ENCODE measurements around the gene FRAT2. TPM values are rescaled to one million over a fixed set of nuclear protein-coding genes. Genes with fewer than 3 reads are reported as not detected.

Gene FRAT2
- total RNA-seq, 2 donors from 2014 or later: 43.0 to 45.3 TPM

DNA sequence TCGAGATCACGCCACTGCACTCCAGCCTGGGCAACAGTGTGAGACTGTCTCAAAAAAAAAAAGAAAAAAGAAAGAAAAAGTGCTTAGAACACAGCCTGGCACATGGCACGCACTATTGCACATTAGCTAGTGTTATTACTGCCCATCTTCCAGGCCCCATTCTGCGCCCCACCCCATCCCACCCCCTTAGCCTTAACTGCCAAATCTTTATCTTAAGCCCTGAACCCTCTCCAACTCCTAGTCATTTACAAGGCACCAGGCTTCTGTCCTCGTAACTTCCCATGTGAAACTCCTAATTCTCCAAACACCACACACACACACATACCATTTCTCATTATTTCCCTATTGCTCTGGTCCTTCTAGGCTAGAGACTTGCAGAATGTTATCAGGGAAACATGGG is 4.8 kb downstream of the FRAT2 start:
- peak overlapping the region in 1 of 2 donors; percentile 20 for H3K27ac ChIP-seq
- intact Hi-C loops (cut with DNase I): loop anchor here (5.0 kb wide), 1 partner anchor 37 kb away; the partner anchor contains the start of gene ARHGAP19
- H3K4me3 ChIP-seq: no peak overlapping the region
- no peaks in the 10 kb centered on the region for H3K36me3 ChIP-seq
- peaks cover 14% of the 10 kb centered on the region for H3K4me1 ChIP-seq (replicated peaks)
- WGBS: 71% methylated on average over 5 of the region's 5 CpGs
- no peak for TF ChIP-seq POLR2A (IDR thresholded peaks at IDR 0.05)
- TF ChIP-seq POLR2AphosphoS5 (IDR thresholded peaks at IDR 0.05): no peak
- TF ChIP-seq, protein P1, sequence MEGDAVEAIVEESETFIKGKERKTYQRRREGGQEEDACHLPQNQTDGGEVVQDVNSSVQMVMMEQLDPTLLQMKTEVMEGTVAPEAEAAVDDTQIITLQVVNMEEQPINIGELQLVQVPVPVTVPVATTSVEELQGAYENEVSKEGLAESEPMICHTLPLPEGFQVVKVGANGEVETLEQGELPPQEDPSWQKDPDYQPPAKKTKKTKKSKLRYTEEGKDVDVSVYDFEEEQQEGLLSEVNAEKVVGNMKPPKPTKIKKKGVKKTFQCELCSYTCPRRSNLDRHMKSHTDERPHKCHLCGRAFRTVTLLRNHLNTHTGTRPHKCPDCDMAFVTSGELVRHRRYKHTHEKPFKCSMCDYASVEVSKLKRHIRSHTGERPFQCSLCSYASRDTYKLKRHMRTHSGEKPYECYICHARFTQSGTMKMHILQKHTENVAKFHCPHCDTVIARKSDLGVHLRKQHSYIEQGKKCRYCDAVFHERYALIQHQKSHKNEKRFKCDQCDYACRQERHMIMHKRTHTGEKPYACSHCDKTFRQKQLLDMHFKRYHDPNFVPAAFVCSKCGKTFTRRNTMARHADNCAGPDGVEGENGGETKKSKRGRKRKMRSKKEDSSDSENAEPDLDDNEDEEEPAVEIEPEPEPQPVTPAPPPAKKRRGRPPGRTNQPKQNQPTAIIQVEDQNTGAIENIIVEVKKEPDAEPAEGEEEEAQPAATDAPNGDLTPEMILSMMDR (IDR thresholded peaks at IDR 0.05): no peak
- DNase-seq (ENCODE audit: low spot score): no peak
- no peaks in the 10 kb centered on the region for H3K27me3 ChIP-seq (replicated peaks; ENCODE audit: insufficient read depth)
- no peaks in the 10 kb centered on the region for H3K9me3 ChIP-seq

- H3K4me1 ChIP-seq (replicated peaks): peaks cover 14% of the 10 kb centered on the region
- no peak for DNase-seq (ENCODE audit: low spot score)
- peak overlapping the region; percentile 23 to 65 for H3K27ac ChIP-seq
- H3K36me3 ChIP-seq: no peaks in the 10 kb centered on the region
- 85% methylated on average over 3 of the region's 3 CpGs for WGBS
- TF ChIP-seq POLR2AphosphoS5 (IDR thresholded peaks at IDR 0.05) (no peak), POLR2A (IDR thresholded peaks at IDR 0.05) (no peak)
- TF ChIP-seq, protein P1 (IDR thresholded peaks at IDR 0.05): no peak
- intact Hi-C loops (cut with DNase I): no loop called here
- no peaks in the 10 kb centered on the region for H3K27me3 ChIP-seq (replicated peaks; ENCODE audit: insufficient read depth)
- no peaks in the 10 kb centered on the region for H3K9me3 ChIP-seq
- H3K4me3 ChIP-seq: no peak overlapping the region
These were observed 5.7 kb downstream of the FRAT2 start for GRCh38 chr10:97328646-97329453.

- Histone ChIP-seq H3K4me3 (no peak overlapping the region), H3K36me3 (no peaks in the 10 kb centered on the region), H3K27me3 (replicated peaks; ENCODE audit: insufficient read depth) (no peaks in the 10 kb centered on the region), H3K9me3 (no peaks in the 10 kb centered on the region), H3K4me1 (replicated peaks) (peaks cover 14% of the 10 kb centered on the region), H3K27ac (peak overlapping the region; percentile 23 to 65)
- peak; percentile 78 for TF ChIP-seq POLR2AphosphoS5 (IDR thresholded peaks at IDR 0.05)
- TF ChIP-seq, protein P1 (IDR thresholded peaks at IDR 0.05): no peak
- WGBS: 56% methylated on average over 7 of the region's 7 CpGs
- peak; percentile 47 for DNase-seq (ENCODE audit: low spot score)
- intact Hi-C loops (cut with DNase I): no loop called here
These were observed 6.9 kb downstream of the FRAT2 start for GRCh38 chr10:97327348-97328294.

DNA sequence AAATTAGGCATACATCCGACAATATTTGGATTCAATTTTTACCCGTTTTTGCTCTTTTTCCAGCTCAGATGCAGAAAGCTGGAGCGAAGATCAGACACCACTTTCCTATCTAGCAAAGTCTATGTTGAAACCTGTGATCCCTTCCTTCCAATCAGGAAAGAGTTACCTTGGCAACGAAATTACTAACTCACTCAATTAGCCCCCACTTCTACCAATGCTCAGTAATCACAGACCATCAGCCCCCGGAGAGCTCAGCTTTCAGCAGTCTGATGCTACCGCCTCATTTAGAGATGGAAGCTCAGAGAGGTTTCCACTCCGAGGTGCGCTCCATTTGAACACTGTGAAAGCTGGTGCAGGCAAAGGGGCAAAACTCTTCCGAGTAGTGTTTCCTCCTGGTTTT is 8.8 kb downstream of the FRAT2 start:
- WGBS: 85% methylated on average over 9 of the region's 9 CpGs
- H3K4me1 ChIP-seq (replicated peaks): peaks cover 14% of the 10 kb centered on the region
- H3K27me3 ChIP-seq (replicated peaks; ENCODE audit: insufficient read depth): no peaks in the 10 kb centered on the region
- H3K27ac ChIP-seq: no peak overlapping the region
- no peaks in the 10 kb centered on the region for H3K9me3 ChIP-seq
- no peak for DNase-seq (ENCODE audit: low spot score)
- H3K36me3 ChIP-seq: no peaks in the 10 kb centered on the region
- no peak overlapping the region for H3K4me3 ChIP-seq
- intact Hi-C loops (cut with DNase I): no loop called here
- no peak for TF ChIP-seq POLR2A (IDR thresholded peaks at IDR 0.05)
- TF ChIP-seq POLR2AphosphoS5 (IDR thresholded peaks at IDR 0.05): no peak
- TF ChIP-seq, protein P1 (IDR thresholded peaks at IDR 0.05): no peak

Data from prostate gland (tissue), 2 donors.